H1 (cell line): ENCODE data around the gene PRUNE1.
A peak's percentile ranks its signal among the peaks of the same experiment; 100 is the strongest.

Source experiments
- BCL11A ChIP-seq, 2 experiments: IDR thresholded peaks; one replicate each; pipeline ENCODE4 v1.6.1; 2011; ENCODE audit warnings: low read depth in 2 of 2, low read length in 2 of 2, mild to moderate bottlenecking in 2 of 2
- EZH2 ChIP-seq: fragments of 200-600 bp; sonication (generic); IDR thresholded peaks from 2 replicates; pipeline ENCODE4 v1.7.1; 2012; ENCODE audit warnings: low read depth, mild to moderate bottlenecking, moderate library complexity, low read length, inconsistent platforms; ENCODE audit not compliant: severe bottlenecking
- JUND ChIP-seq: IDR thresholded peaks from 2 replicates; pipeline ENCODE4 v1.6.1; 2011; ENCODE audit warnings: mild to moderate bottlenecking, improper control_type of control experiment, low read length
- POLR2AphosphoS5 ChIP-seq: IDR thresholded peaks from 2 replicates; pipeline ENCODE4 v1.6.1; 2011; ENCODE audit warnings: low read depth, low read length
- RAD21 ChIP-seq, 2 experiments: IDR thresholded peaks in 1 of 2; conservative IDR thresholded peaks in 1 of 2; 2 replicates each; pipeline ENCODE4 v1.6.1; 2011; ENCODE audit warnings: low read depth in 2 of 2, low read length in 2 of 2, improper control_type of control experiment in 1 of 2, inconsistent platforms in 1 of 2, mild to moderate bottlenecking in 1 of 2, moderate library complexity in 1 of 2
- RFX5 ChIP-seq: IDR thresholded peaks from 2 replicates; pipeline ENCODE4 v1.6.1; 2011; ENCODE audit warnings: low read depth, low read length, improper control_type of control experiment, borderline replicate concordance
- TAF1 ChIP-seq: IDR thresholded peaks from 2 replicates; pipeline ENCODE4 v1.6.1; 2011; ENCODE audit warnings: mild to moderate bottlenecking, low read depth, low read length
- TF ChIP-seq, protein P1 (sequence below): IDR thresholded peaks from 2 replicates; pipeline ENCODE4 v1.6.1; 2012; ENCODE audit warnings: inconsistent platforms

GRCh38 chr1:151024540-151025146 is 16.4 kb downstream of the PRUNE1 start:
- TF ChIP-seq POLR2AphosphoS5 (no peak), TAF1 (0 out of 2 replicates have a peak, but pooled peaks have one; percentile 18), JUND (no peak; the same call in 1 of the 2 replicates), RFX5 (no peak), BCL11A (IDR thresholded peaks at IDR 0.05; ENCODE audit: low read depth in 2 of 2, low read length in 2 of 2) (no peak), EZH2 (no peak), RAD21 (IDR thresholded peaks at IDR 0.05 in 1 of 2, conservative IDR thresholded peaks at IDR 0.05 in 1 of 2; ENCODE audit: low read depth in 2 of 2, low read length in 2 of 2) (peak; percentile 87 to 93)
- TF ChIP-seq, protein P1, sequence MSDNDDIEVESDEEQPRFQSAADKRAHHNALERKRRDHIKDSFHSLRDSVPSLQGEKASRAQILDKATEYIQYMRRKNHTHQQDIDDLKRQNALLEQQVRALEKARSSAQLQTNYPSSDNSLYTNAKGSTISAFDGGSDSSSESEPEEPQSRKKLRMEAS: peak; percentile 47; the same call in 1 of the 2 replicates
